Stomach (tissue), 9 donors: Measurements from ENCODE around the gene PIK3CA. TPM values are rescaled to one million over a fixed set of nuclear protein-coding genes. Genes with fewer than 3 reads are reported as not detected.
"Not testable (repeated sequence)": the region's sequence is repeated elsewhere in the genome, so short reads cannot be mapped to it uniquely, and the experiment has no call there.

Experiments
- DNase-seq, 2 donors: peaks; one replicate each; pipeline versions ENCODE4 v3.0.0 to v3.0.0-alpha.2; 2013 to 2019
- H3K27ac ChIP-seq, 5 donors: fragments of 200-600 bp in 4 of 5; sonication (generic) in 4 of 5; one replicate each; pipeline ENCODE4 v1.5.1; 2013 to 2019; ENCODE audit warnings: mild to moderate bottlenecking in 1 of 5, moderate library complexity in 1 of 5
- H3K27me3 ChIP-seq, 3 donors: fragments of 200-600 bp; sonication (generic); one replicate each; pipeline ENCODE4 v1.5.1; 2017 to 2019; ENCODE audit warnings: mixed run types in 1 of 3
- H3K36me3 ChIP-seq, 4 donors: fragments of 200-600 bp; sonication (generic); 1 replicate in 3 of 4; 2 replicates in 1 of 4; pipeline ENCODE4 v1.5.1; 2016 to 2019
- H3K4me1 ChIP-seq, 4 donors: fragments of 200-600 bp; sonication (generic); one replicate each; pipeline ENCODE4 v1.5.1; 2016 to 2019
- H3K4me3 ChIP-seq, 4 donors: fragments of 200-600 bp; sonication (generic) in 3 of 4; one replicate each; pipeline ENCODE4 v1.5.1; 2016 to 2019; ENCODE audit warnings: mild to moderate bottlenecking in 1 of 4
- H3K9me3 ChIP-seq, 4 donors: fragments of 200-600 bp; sonication (generic); one replicate each; pipeline ENCODE4 v1.5.1; 2016 to 2019
- EP300 ChIP-seq: sonication (generic); formaldehyde crosslinking; IDR thresholded peaks from one replicate; pipeline ENCODE4 v1.6.1; 2017; ENCODE audit warnings: antibody characterized with exemption
- POLR2A ChIP-seq, 4 donors: fragments of 450-650 bp; IDR thresholded peaks; one replicate each; pipeline ENCODE4 v1.6.1; 2016; ENCODE audit warnings: antibody characterized with exemption in 4 of 4, control low read depth in 2 of 4, mild to moderate bottlenecking in 1 of 4, moderate library complexity in 1 of 4
- POLR2AphosphoS5 ChIP-seq, 3 donors: sonication (generic); formaldehyde crosslinking; IDR thresholded peaks; one replicate each; pipeline ENCODE4 v1.6.1; 2016; ENCODE audit warnings: antibody characterized with exemption in 3 of 3
- WGBS, 5 donors: extraction: QIAGEN DNeasy Blood & Tissue Kit in 3 of 5; methylation state at CpG; one replicate each; pipeline versions ENCODE4 v1.1.5 to v1.1.7; 2013 to 2018; 5-methylcytosine and 5-hydroxymethylcytosine counted together
- intact Hi-C: fragments of 100-400 bp; cut with DNase I; formaldehyde crosslinking; loops from one replicate; pipeline ENCODE4 v1.15.1; 2023; ENCODE audit warnings: low total_unique reads
- polyA plus RNA-seq, 3 donors: library from polyadenylated mRNA; stranded (reverse); fragments of 200-250 nt; gene quantifications; one replicate each; pipeline ENCODE4 v1.2.3, GENCODE V29; 2013
- total RNA-seq, 5 donors: library from RNA; depleted of rRNA; stranded (reverse); fragments of >200 nt; gene quantifications; one replicate each; pipeline versions ENCODE4 v1.1.0 to v1.2.3, GENCODE V29; 2014 to 2016
- TF ChIP-seq, protein P1 (sequence below), 7 experiments: fragments of 450-650 bp in 4 of 7; fragments of 200-600 bp in 3 of 7; sonication (generic) in 3 of 7; IDR thresholded peaks; one replicate each; pipeline ENCODE4 v1.5.1; 2016 to 2019; ENCODE audit warnings: antibody characterized with exemption in 7 of 7, control low read depth in 2 of 7, mild to moderate bottlenecking in 1 of 7
- donor health status: healthy with polysubstance abuse.
- donor health status: Bipolar disorder and iron deficiency.
- donor health status: healthy.

The PIK3CA gene
- total and polyA plus RNA-seq, 8 donors = 2.6 to 144 (median 8.2) TPM

DNA sequence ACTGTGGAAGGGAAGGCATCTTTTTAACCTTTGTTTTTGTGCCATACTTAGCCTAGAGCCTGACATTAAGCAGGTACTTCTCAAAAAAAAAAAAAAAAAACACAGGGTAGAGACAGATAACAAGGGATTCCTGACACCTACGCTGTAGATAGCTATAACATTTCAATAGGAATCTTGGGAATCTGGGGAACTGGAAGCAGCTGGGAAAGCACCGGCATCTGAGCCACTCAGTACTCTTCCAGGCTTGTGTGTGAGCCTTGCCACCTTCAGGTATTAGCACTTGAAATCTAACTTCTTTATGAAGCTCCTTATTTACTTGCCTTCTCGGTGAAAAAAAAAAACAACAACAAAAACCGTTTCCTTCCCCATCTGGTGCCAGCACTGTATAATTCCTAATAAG, 46.8 kb downstream of the PIK3CA start:
- H3K36me3 ChIP-seq = peaks cover 0 to 4% (median 2%) of the 10 kb centered on the region in 4 donors
- no peaks in the 10 kb centered on the region for H3K27me3 ChIP-seq
- intact Hi-C loops = no loop called here
- no peak overlapping the region for H3K4me3 ChIP-seq
- WGBS, 5 donors = 69 to 82% (median 77%) methylated on average over 4 of the region's 4 CpGs
- H3K9me3 ChIP-seq = no peaks in the 10 kb centered on the region
- peaks cover 3 to 60% (median 17%) of the 10 kb centered on the region in 4 donors for H3K4me1 ChIP-seq
- no peak for TF ChIP-seq POLR2A (IDR thresholded peaks at IDR 0.05)
- TF ChIP-seq POLR2AphosphoS5 (IDR thresholded peaks at IDR 0.05) = no peak
- TF ChIP-seq, protein P1, sequence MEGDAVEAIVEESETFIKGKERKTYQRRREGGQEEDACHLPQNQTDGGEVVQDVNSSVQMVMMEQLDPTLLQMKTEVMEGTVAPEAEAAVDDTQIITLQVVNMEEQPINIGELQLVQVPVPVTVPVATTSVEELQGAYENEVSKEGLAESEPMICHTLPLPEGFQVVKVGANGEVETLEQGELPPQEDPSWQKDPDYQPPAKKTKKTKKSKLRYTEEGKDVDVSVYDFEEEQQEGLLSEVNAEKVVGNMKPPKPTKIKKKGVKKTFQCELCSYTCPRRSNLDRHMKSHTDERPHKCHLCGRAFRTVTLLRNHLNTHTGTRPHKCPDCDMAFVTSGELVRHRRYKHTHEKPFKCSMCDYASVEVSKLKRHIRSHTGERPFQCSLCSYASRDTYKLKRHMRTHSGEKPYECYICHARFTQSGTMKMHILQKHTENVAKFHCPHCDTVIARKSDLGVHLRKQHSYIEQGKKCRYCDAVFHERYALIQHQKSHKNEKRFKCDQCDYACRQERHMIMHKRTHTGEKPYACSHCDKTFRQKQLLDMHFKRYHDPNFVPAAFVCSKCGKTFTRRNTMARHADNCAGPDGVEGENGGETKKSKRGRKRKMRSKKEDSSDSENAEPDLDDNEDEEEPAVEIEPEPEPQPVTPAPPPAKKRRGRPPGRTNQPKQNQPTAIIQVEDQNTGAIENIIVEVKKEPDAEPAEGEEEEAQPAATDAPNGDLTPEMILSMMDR (IDR thresholded peaks at IDR 0.05) = no peak
- no peak for TF ChIP-seq EP300
- no peak overlapping the region for H3K27ac ChIP-seq
- DNase-seq = no peak

DNA sequence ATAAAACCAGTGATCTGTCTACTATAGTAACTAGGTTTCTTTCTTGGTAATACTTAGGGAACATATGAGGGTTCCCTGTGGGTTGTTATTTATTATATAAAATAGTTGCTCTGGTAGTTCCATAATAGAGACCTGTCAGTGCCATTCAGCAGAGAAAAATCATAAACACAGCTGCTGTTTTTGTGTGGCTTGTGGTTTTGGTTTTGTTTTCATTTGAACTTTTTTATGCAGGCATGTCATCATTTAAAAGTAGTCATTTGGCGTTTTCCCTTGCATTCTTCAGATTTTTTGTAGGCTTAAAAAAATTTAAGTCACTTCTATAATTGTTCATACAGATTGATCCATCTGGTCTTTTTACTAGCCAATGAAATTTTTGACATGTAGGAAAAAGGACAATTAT, 47.9 kb downstream of the PIK3CA start:
- Histone ChIP-seq H3K27ac (no peak overlapping the region), H3K4me3 (no peak overlapping the region), H3K27me3 (no peaks in the 10 kb centered on the region), H3K9me3 (no peaks in the 10 kb centered on the region), H3K4me1 (peaks cover 0 to 48% (median 7%) of the 10 kb centered on the region in 4 donors), H3K36me3 (peaks cover 0 to 9% (median 3%) of the 10 kb centered on the region in 4 donors)
- no peak for TF ChIP-seq POLR2A (IDR thresholded peaks at IDR 0.05)
- TF ChIP-seq EP300 = no peak
- TF ChIP-seq, protein P1 (IDR thresholded peaks at IDR 0.05) = no peak
- no peak for TF ChIP-seq POLR2AphosphoS5 (IDR thresholded peaks at IDR 0.05)
- WGBS, 5 donors = 36 to 59% (median 45%) methylated on average over 1 of the region's 1 CpG
- intact Hi-C loops = no loop called here
- peak in 1 of 2 donors; percentile 36 for DNase-seq

DNA sequence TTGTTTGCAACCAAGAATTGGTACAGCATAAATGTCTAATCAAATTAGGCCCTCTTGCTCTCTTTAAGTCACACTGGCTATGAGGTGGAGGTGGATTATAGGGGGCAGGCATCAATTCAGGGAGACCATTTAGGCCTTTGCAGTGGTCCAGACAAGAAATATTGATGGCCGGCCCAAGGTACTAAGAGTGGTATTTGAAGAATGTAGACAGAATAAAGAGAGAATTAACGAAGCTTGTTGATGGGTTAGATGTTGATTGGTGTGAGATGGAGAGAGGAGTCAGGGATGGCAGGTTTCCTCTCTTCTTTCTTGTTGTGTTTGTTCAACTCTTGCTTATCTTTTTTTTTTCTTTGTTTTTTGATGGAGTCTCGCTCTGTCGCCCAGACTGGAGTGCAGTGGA, 48.5 kb downstream of the PIK3CA start:
- WGBS, 5 donors = 85 to 91% (median 88%) methylated on average over 4 of the region's 4 CpGs
- no peaks in the 10 kb centered on the region for H3K27me3 ChIP-seq
- H3K4me3 ChIP-seq = no peak overlapping the region
- no peak for DNase-seq
- TF ChIP-seq, protein P1 (IDR thresholded peaks at IDR 0.05) = no peak
- TF ChIP-seq POLR2A (IDR thresholded peaks at IDR 0.05) (no peak), POLR2AphosphoS5 (IDR thresholded peaks at IDR 0.05) (no peak), EP300 (no peak)
- H3K27ac ChIP-seq = no peak overlapping the region
- intact Hi-C loops = no loop called here
- peaks cover 0 to 16% (median 8%) of the 10 kb centered on the region in 4 donors for H3K36me3 ChIP-seq
- H3K9me3 ChIP-seq = no peaks in the 10 kb centered on the region
- peaks cover 0 to 44% (median 6%) of the 10 kb centered on the region in 4 donors for H3K4me1 ChIP-seq

DNA sequence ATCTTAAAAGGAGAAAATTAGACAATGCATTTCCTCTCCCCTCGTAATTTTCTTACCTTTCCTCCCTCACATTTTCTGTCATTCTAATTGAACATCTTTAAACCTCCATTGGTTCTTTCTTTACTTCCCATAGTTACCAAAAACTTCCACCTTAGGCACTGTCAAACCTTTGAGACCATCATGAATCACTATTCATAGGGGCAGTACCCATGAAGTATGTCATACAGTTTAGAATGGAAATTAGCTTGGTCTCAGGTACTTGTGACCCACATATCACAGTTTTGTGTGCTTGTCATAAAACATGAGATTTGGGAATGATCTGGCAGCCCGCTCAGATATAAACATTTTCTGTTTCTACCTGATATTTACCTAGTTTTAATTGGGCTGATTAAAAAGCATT, 52.6 kb downstream of the PIK3CA start:
- H3K4me3 ChIP-seq = no peak overlapping the region
- no peak for DNase-seq
- H3K27ac ChIP-seq = no peak overlapping the region
- intact Hi-C loops = no loop called here
- H3K27me3 ChIP-seq = no peaks in the 10 kb centered on the region
- H3K4me1 ChIP-seq = peaks cover 0 to 17% (median 5%) of the 10 kb centered on the region in 4 donors
- 61 to 94% (median 73%) methylated on average over 2 of the region's 2 CpGs for WGBS, 5 donors
- H3K9me3 ChIP-seq = no peaks in the 10 kb centered on the region
- TF ChIP-seq EP300 = no peak
- TF ChIP-seq, protein P1 (IDR thresholded peaks at IDR 0.05) = no peak
- TF ChIP-seq POLR2AphosphoS5 (IDR thresholded peaks at IDR 0.05) = no peak
- no peak for TF ChIP-seq POLR2A (IDR thresholded peaks at IDR 0.05)
- H3K36me3 ChIP-seq = peaks cover 0 to 50% (median 39%) of the 10 kb centered on the region in 4 donors

DNA sequence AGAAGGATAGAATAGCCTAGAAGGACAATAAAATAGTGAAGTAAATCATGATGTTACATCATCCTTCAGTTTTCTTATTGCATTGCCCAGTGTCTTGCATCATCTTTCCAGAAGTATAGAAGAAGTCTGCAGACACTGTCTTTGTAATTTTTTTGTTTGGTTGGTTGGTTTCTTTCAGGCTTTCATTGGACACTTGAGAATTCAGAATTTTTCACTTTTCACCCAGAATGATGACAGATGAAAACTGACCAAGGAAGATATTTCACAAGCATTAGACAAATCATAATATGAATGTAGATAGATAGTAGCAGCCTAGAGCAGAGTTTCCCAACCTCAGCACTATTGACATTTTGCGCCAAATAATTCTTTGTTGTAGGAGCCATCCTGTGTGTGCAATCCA, 67.4 kb downstream of the PIK3CA start:
- H3K27ac ChIP-seq, intact Hi-C loops, H3K27me3 ChIP-seq, H3K4me3 ChIP-seq, H3K9me3 ChIP-seq, H3K4me1 ChIP-seq, DNase-seq: not testable (repeated sequence)
- WGBS, 5 donors = 85 to 100% (median 100%) methylated on average over 1 of the region's 1 CpG; no CpG with 5 or more reads in 2 of the 5 donors
- H3K36me3 ChIP-seq = peaks cover 20 to 50% (median 46%) of the 10 kb centered on the region in 4 donors

DNA sequence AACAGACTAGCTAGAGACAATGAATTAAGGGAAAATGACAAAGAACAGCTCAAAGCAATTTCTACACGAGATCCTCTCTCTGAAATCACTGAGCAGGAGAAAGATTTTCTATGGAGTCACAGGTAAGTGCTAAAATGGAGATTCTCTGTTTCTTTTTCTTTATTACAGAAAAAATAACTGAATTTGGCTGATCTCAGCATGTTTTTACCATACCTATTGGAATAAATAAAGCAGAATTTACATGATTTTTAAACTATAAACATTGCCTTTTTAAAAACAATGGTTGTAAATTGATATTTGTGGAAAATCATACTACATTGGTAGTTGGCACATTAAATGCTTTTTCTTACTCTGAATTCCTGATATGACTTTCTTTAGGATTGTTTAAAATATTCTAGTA, 70.1 kb downstream of the PIK3CA start:
- H3K4me3 ChIP-seq, H3K27me3 ChIP-seq, intact Hi-C loops, H3K27ac ChIP-seq, H3K4me1 ChIP-seq, H3K9me3 ChIP-seq, DNase-seq: not testable (repeated sequence)
- H3K36me3 ChIP-seq = peaks cover 7 to 46% (median 36%) of the 10 kb centered on the region in 4 donors
- WGBS, 5 donors = 75 to 94% (median 90%) methylated on average over 1 of the region's 1 CpG
